NCI-H526 treated with DMSO at 0.1 percent for 48 hours (cell line): ENCODE measurements around the gene FBXW12.
"Not testable (repeated sequence)": the region's sequence is repeated elsewhere in the genome, so short reads cannot be mapped to it uniquely, and the experiment has no call there.

ENCODE experiments used
- DNase-seq: peaks from one replicate; lab custom pipeline; 2025; lab: John Stamatoyannopoulos, UW

The FBXW12 gene

GRCh38 chr3:48372862-48373435 is 930 bp downstream of the FBXW12 start:
- DNase-seq, result no peak

- no peak for DNase-seq
These were observed 15.6 kb downstream of the FBXW12 start for GRCh38 chr3:48387634-48388033.

- DNase-seq, result no peak
These were observed 16.9 kb downstream of the FBXW12 start for GRCh38 chr3:48388966-48389365.

DNA sequence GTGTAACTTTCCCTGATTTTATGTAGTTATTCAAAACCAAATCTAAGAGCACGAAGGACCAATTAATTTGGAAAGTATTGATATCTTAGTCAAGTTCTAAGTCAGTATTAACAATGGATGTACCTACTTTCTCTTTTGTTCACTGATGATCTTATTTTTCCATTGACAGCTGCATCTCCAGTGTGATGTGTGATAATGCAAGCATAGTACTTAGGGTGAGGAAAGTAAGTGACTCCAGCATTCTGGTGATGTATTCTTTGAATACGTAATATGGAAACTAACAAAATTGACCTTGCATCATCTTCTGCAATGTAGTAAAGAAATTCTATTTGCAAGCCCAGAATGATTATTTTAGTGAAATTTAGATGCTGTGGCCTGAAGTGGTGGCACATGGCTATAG is 22.4 kb downstream of the FBXW12 start:
- DNase-seq, result no peak

- no peak for DNase-seq
These were observed 23.7 kb downstream of the FBXW12 start for GRCh38 chr3:48395714-48396113.

- DNase-seq, result no peak
These were observed 26.0 kb downstream of the FBXW12 start for GRCh38 chr3:48397767-48398681.

GRCh38 chr3:48398701-48399386 is 26.8 kb downstream of the FBXW12 start:
- DNase-seq, result no peak

DNA sequence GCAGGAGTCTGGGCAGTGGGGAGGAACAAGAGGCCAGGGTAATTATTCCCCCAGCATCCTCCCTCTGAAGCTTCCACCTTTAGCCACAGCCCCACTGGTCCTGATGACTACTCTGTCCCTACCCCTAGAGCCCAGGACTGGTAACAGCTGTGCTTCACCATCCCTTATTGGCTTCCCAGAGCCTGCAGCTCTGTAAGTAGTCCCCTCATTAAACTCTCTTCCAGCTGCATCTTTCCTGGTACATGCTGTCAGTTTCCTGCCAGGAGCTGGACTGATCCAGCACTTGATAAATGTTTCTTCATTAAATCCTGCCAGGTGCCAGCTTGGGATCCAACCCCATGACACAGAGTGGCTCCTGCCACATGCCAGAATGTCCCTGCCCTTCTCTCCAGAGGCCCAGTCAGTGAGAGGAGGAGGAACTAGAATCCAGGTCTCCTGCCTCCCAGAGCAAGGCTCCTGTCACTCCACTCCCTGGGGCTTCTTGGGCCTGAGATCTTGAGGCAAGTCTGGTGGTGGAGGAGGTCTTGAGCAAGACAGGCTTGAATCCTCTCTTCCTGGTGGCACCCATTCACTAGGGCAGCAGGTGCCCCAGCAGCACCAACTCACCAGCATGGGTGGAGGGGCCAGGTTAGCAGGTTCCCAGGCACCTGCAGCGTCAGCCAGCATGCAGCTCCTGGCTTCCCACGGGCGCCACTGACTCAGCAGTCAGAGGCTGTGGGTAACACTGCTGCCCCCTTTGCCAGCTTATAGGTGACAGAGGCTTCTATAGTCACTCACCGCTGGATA is 27.6 kb downstream of the FBXW12 start:
- DNase-seq, result no peak

DNA sequence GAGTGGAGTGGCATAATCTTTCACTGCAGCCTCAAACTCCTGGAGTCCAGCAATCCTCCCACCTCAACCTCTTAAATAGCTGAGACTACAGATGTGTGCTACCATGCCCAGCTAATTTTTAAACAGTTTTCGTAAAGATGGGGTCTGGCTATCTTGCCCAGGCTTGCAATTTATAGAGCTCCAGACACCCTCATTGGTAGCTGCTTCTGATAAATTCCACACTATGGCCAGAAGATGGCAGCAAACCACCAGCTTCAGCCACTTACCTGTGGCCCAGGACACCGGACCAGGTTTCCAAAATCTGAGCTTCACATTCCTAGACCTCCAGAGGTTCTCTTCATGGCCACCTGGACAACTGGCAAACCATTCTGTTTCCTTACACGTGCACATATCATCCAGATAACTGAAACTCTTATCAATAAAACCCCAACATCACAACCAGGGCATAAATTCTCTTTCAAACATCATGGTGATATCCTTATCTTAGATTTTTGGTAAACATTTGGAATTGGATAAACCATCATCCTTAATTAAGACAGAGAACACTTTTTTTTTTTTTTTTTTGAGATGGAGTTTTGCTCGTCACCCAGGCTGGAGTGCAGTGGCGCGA is 28.9 kb downstream of the FBXW12 start:
- DNase-seq, result peak; percentile 12

- not testable (repeated sequence) for DNase-seq
These were observed 29.4 kb downstream of the FBXW12 start for GRCh38 chr3:48401434-48401901.

DNA sequence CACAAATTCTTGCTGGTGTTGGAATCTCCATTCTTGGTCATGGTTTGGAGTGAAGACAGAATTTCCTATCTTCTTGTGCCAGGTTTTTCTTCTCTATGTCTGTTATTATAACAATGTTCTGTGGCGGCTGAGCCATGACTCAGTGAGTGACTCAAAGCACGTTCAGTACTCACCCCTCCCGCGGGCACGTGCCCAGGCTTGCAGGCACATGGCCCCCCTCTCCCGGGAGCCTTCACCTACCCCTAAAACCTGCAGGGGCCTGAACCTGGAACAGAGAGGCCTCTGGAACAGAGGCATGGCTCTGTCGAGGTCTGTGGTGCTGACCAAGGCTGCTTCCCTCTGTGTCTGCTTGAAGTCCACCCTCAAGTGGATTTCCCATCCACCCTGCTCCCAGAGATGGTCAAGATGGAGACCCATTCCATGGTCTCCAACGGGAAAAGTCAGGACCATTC is 30.3 kb downstream of the FBXW12 start:
- no peak for DNase-seq

GRCh38 chr3:48402907-48403306 is 30.9 kb downstream of the FBXW12 start:
- DNase-seq, result no peak

- DNase-seq, result no peak
These were observed 31.8 kb downstream of the FBXW12 start for GRCh38 chr3:48403533-48404439.

- no peak for DNase-seq
These were observed 32.7 kb downstream of the FBXW12 start for GRCh38 chr3:48404440-48405342.

GRCh38 chr3:48405343-48405881 is 33.4 kb downstream of the FBXW12 start:
- DNase-seq, result no peak

DNA sequence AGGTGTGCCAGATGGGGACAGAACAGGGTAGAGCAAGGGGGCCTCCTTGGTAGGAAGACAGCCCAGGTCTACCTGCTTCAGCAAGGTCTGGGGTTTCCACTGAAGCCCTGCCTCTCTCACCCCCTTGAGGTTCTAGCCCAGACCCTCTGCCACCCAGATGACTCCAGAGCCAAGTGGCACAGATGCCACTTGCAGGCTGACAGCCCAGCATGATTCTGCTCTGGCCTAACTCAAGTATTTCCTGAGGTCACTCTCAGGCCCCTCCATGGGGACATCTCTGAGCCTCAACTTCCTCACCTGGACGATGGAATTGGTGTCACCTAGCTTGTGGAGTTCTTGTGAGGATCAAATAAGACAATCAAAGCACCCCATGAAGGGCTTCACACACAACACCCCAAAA is 34.0 kb downstream of the FBXW12 start:
- no peak for DNase-seq

DNA sequence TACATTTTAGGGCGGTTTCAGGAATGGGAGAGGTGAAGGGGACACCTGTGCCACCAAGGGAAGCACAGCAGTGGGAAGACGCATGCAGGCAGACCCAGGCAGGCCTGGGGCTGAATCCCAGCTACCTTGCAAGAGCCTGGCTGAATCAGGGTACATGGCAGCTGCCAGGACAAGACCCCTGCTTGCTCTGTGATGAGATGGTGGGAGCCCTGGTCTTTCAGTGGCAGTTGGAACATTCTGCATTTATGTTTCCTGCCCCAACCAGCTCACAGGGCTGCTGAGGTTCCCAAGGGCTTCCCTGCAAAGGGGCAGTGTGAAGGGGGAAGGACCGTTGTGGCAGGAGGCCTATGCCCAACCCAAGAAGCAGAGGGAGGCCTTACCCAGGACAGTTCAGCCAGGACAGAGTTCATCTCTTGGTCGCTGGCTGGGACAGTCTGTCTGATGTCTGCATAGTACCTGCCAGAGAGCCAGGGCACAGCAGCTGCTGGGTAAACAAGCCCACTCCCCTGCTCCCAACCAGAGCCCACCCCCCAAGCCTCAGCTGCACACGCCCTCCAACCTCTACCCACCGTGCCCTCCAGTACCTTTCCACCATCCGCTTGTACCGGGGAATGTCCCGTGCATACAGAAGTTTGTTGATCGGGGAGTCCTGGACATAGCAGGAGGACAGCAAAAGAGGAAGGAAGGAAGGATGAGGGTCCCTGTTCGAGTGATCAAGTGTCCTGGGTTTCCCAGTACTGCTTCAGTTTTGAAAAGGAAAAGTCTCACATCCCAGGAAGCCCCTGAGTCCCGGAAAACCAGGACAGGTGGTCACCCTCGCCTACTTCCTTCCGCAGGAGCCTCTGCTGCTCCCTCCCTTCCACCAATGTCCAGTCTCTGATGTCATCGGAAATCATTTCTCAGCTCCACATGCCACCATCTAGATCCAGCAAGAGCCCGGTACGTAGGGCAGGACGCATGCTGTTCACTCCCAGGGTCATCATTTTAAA is 34.7 kb downstream of the FBXW12 start:
- no peak for DNase-seq
